ENCODE data around the gene LNX1.

DNA sequence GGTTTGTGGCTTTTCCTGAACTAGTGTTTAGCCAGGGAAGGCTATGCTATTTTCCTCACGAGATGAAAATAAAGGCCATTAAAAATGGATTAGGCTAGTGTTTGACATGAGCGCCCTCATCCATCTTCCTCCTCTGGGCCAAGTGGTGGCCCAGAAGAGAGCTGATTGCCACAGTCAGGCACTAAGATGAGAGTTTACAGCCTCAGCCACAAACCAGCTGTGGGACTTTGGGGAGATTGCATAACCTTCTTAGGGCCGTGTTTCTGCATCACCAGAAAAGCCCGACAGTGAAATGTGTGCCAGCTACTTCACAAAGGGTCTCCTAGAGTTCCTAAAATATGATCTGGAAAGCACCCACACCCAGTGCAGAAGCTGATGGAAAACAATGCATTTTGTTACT, 42.3 kb upstream of the LNX1 start:
- TF ChIP-seq, protein P1, sequence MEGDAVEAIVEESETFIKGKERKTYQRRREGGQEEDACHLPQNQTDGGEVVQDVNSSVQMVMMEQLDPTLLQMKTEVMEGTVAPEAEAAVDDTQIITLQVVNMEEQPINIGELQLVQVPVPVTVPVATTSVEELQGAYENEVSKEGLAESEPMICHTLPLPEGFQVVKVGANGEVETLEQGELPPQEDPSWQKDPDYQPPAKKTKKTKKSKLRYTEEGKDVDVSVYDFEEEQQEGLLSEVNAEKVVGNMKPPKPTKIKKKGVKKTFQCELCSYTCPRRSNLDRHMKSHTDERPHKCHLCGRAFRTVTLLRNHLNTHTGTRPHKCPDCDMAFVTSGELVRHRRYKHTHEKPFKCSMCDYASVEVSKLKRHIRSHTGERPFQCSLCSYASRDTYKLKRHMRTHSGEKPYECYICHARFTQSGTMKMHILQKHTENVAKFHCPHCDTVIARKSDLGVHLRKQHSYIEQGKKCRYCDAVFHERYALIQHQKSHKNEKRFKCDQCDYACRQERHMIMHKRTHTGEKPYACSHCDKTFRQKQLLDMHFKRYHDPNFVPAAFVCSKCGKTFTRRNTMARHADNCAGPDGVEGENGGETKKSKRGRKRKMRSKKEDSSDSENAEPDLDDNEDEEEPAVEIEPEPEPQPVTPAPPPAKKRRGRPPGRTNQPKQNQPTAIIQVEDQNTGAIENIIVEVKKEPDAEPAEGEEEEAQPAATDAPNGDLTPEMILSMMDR (IDR thresholded peaks at IDR 0.05) = no peak
- no peak for TF ChIP-seq POLR2A (IDR thresholded peaks at IDR 0.05; ENCODE audit: low read depth)
- peak in 1 of 2 donors; percentile 11 for TF ChIP-seq POLR2AphosphoS5 (IDR thresholded peaks at IDR 0.05)
- TF ChIP-seq EP300 (IDR thresholded peaks at IDR 0.05) = no peak

Data from esophagus muscularis mucosa (tissue), 4 donors.